ENCODE measurements around the gene SPG7.

DNA sequence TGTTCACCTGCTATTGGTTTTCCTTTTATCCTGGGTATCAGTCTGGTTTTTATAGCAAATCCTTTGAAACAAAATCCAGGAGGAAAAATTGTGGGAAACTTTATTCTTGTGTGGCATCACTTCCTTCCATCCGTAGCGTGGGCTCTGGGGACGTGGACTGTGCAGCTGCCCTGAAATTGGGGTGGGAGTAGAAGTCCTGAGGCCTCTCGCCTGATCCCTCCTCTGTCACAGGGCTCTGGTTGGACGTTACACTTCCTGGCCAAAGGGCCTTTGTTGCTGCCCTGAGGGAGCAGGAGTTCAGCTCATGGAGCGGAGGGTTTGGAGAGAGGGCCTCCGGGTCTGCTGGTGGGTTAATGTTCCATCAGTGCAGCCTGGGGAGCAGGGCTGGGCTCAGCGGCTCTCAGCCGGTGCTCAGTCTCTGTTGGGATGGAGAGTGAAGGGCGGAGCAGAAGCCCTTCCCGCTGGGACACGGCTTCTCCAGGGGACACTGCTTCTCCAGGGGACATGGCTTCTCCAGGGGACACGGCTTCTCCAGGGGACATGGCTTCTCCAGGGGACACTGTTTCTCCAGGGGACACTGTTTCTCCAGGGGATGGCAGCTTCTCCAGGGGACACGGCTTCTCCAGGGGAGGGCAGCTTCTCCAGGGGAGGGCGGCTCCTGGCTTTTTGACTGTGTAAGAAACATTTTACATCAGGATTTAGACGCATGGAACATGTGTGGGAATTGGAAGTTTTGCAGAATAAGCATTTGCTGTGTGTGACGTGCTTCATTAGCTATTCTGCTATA, 37.0 kb downstream of the SPG7 start:
- TF ChIP-seq EP300 (IDR thresholded peaks at IDR 0.05): no peak
- TF ChIP-seq, protein P1, sequence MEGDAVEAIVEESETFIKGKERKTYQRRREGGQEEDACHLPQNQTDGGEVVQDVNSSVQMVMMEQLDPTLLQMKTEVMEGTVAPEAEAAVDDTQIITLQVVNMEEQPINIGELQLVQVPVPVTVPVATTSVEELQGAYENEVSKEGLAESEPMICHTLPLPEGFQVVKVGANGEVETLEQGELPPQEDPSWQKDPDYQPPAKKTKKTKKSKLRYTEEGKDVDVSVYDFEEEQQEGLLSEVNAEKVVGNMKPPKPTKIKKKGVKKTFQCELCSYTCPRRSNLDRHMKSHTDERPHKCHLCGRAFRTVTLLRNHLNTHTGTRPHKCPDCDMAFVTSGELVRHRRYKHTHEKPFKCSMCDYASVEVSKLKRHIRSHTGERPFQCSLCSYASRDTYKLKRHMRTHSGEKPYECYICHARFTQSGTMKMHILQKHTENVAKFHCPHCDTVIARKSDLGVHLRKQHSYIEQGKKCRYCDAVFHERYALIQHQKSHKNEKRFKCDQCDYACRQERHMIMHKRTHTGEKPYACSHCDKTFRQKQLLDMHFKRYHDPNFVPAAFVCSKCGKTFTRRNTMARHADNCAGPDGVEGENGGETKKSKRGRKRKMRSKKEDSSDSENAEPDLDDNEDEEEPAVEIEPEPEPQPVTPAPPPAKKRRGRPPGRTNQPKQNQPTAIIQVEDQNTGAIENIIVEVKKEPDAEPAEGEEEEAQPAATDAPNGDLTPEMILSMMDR (IDR thresholded peaks at IDR 0.05): no peak
- no peak for TF ChIP-seq POLR2A (IDR thresholded peaks at IDR 0.05; ENCODE audit: low read depth)
- no peak for TF ChIP-seq POLR2AphosphoS5 (IDR thresholded peaks at IDR 0.05)
